ENCODE measurements around the gene EHD3. TPM values are rescaled to one million over a fixed set of nuclear protein-coding genes. Genes with fewer than 3 reads are reported as not detected.

The EHD3 gene
- total RNA-seq (2022; extraction: Qiagen RNA extraction; ENCODE audit: low read depth) = 8.3 to 9.9 TPM (median 9.2 TPM) in 5 replicates

DNA sequence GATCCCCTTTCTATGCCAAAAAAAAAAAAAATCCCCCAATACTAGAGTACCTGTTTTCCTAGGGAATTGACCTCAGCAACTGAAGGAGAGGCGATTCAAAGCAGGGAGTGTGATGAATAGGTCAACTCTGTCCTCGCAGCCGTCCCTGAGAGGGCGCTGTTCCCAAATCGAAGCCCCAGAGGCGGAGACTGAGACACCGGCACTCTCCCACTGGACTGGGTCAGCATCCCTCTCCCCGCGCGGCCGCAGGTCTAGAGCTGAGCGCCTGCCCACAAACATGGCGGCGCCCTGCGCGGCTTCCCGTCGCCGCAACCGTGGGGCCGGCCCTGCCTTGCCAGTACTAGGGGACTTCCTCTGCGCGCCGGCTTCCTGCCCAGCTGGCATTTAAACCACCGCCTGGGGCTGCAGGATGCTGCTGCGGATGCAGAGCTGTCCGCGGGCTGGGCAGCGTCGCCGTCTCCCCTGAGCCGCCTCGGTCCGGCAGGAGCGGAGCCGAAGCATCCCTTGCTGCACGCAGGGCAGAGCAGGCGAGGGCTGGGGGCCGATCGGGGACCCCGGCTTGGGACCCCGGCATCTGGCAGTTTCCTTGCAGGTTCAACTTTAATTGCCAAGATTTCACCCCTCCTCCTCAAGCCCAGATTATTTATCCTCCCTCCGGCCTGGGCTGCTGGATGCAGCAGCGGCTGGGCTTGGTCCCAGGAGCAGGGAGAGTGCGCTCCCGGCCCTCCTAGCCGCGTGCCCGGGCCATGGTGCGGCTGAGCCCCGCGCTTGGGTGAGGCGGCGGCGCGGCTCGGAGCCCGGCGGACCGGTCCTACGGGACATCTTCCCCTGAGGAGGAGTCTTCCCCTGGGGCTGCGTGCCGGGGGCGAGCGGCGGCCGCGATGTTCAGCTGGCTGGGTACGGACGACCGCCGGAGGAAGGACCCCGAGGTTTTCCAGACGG lies at the start of gene EHD3:
TSS of gene EHD3 (plus strand) at position 412 of the 942 bp plus-strand sequence. CDS start at position 882, 470 bp downstream.

DNA sequence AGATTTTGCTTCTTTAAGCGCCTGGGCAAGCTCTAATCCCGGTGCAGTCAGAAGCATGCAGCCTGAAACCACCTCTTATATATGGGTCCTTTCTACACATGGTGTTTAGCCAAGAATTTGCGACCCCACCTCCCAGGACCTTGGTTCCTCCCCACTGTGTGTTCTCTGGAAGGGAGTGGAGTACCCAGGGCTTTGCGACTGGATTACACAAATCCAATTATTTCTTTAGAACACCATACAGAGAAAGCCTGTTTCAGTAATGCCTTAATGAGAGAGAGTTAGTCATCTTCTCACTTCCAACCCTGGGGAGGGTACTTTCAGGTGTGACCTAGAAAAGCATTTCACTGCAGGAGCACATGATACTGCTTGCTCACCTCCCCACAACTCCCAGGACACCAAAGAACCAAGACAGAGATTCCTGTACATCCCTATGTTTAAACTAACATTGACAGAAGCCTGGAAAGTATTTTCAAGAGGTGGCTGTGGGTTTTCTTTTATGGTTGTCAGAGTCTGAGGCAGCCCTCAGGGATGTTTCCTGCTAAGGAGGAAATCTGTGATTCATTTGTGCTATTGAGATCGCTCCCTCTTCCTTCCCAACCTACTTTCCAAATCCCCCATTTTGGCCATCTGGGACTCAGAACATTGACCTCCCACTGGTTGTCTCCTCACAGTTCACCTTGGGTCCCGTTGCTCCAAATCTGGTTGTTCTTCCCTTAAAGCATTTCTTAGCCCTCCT lies 16.3 kb upstream of the EHD3 start, which contains the start of gene CAPN14:
TSS of gene CAPN14 (minus strand) at position 51 of the 736 bp plus-strand sequence. CDS start 12,068 bp downstream, outside the sequence.

Other genes starting within 250 kb of the EHD3 start
- 45.1 to 52.5 TPM (median 49.1 TPM) in 5 replicates for gene GALNT14, start 95.7 kb upstream of the EHD3 start, total RNA-seq (2022; extraction: Qiagen RNA extraction; ENCODE audit: low read depth)
- 0.03 to 0.07 TPM (median 0.05 TPM) in 4 of 5 replicates, not detected in the other for gene CAPN14, start 16.6 kb upstream of the EHD3 start, total RNA-seq (2022; extraction: Qiagen RNA extraction; ENCODE audit: low read depth)
- 1.1 to 1.8 TPM (median 1.4 TPM) in 5 replicates for gene XDH, start 180.6 kb downstream of the EHD3 start, total RNA-seq (2022; extraction: Qiagen RNA extraction; ENCODE audit: low read depth)